NCI-H446 (cell line): Measurements from ENCODE around the gene CHRNA3.
A peak's percentile ranks its signal among the peaks of the same experiment; 100 is the strongest.

Experiments
- DNase-seq, 2 experiments: peaks; one replicate each; lab custom pipeline; 2025; lab: John Stamatoyannopoulos, UW

The CHRNA3 gene

DNA sequence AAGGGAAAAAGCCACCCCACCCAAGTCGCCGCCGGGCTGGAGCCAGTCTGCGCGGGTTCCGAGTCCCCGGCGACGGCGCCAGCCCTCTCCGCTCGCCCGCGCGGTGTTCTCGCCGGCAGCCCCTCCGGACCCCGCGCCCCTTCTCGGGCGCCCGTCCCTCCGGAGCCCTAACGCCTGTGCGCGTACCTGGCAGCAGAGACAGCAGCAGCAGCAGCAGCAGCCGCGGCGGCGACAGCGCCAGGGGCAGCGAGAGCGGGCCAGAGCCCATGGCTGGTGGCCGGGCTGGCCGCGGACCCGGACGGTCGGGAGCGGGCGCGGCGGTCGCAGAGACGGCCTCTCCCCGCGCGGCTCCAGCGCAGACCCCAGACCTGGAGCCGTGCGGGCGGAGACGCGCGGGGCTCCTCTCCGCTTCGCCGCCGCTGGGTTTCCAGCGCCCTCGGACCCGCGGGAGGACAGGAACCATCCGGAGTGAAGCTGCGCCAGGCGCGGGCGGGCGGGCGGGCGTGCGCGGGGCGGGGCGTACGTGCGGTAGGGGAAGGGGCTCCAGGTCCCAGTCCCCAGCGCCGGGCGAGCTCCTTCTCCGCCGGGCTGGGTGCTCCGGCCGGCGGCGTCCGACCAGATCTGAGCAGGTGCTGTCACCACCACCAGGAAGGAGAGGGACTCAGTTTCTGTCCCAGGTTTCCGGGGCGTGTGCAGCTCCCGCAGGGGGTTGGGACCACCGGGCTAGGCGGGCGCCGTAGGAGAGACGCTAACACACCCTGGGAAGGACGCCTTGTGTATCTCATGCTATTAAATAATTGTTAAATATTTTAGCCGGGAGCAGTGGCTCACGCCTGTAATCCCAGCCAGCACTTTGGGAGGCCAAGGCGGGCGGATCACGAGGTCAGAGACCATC is at the start of gene CHRNA3:
Gene CHRNA3, minus strand, starts transcription at position 470 of the 895 bp plus-strand sequence. Its CDS starts 202 bp downstream, at position 268.
- no peak for DNase-seq

DNA sequence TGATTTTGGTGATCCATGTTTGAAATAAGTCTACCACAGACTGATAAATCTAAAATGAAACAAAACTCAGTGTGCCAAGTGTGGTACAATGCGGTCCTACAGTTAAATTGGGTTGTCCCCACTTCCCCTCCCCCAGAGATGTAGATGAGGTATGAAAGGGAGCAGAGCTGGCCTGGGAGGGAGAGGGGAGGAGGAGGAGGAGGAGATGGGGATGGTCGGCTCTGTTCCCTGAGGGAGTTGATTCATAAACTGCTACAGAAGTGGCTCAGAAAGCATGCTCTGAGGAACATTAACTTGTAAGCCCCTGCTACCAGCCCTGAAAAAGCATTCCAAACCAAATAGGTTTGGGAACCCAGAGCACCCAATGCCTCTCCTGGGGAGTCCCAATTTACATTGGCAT is 48.2 kb upstream of the CHRNA3 start:
- DNase-seq: no peak

DNA sequence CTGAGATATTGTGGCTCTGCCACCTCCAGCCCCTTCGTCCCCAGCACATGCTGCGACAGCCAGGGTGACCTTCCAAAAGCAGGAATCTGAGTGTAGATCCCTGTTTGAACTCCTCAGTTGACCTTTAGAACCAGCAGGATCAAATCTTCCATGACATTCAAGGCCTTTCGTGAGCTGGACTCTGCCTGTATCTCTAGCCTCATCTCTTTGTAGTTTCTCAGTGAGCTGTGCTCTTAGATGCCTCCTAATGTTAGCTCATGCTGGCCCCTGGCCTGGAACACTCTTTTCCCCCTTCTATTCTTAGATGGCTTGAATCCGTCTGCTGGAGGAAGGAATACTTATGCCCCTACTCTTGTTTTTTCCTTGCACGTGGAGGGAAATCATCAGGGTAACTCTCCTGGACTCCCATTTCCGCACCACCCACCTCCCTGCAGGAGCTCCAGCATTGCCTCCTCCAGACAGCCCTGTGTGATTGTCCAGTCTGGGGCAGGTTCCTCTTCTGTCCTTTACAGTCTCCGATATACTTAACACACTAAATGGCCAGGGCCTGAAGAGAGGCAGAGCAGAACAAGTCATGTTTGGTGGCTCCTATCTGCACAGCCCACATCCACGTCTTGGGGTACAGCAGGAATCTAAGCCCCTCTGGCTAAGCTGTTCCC is 46.9 kb upstream of the CHRNA3 start:
- no peak for DNase-seq

DNA sequence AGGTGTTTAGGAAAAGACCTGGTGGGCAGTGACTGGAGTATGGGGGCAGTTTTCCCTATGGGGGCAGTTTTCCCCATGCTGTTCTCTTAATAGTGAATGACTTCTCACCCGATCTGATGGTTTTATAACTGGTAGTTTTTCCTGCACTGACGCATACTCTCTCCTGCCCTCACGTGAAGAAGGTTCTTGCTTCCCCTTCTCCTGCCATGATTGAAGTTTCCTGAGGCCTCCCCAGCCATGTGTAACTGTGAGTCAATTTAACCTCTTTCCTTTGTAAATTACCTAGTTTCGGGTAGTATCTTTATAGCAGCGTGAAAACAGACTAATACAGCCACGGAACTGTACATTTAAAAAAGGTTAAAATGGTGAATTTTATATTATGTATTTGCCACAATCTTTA is 45.2 kb upstream of the CHRNA3 start:
- no peak for DNase-seq

DNA sequence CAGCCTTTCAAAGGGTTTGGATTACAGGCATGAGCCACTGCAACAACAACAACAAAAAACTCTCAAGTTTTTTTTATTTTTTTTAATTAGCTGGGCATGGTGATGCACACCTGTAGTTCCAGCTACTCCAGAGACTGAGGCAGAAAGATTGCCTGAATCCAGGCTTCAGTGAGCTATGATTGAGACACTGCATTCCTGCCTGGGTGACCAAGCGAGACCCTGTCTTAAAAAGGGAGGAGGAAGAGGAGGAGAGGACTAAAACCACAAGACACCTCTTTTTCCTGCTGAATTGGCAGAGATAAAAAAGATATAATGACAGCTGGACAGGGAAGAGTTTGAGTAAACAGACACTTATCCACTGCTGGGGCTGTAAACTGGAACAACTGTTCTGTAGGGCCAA is 42.9 kb upstream of the CHRNA3 start:
- DNase-seq: no peak

DNA sequence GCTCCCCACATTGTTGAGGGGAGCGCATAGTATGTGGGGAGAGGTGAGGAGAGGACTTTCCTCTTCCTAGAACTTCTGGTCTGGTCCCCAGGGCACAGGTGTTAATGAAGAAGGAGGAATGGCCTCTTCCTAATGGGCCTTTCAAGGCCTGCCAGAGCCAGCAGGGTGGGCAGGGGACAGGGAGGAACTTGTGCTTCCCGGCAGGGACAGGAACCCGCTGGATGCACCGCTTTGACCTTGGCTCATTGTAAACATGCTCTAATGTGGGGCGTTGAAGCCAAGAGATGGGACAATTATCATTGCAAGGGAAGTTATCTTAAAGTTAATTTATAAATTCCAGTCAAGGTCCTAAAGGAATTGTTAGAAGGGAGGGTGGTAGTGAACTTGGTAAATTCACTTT is 41.2 kb upstream of the CHRNA3 start:
- DNase-seq: no peak

DNA sequence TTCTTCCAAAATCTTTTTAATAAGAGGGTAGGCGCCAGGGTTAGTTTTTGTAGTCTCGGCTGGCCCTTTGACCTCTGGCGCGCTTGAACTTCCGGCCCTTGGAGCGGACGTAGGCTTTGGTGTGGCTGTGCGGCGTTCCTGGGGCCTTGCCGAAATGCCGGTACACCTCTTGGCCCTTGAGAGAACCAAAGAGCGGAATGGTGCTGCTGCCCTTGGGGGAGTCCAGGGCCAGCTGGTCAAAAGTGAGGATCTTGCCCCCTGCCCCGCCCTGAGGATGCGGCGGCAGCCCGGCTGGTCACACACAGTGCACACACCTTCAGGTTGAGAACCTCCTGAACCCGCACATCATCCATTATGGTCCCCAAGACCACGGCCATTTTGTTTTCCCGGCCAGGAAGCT is 40.2 kb upstream of the CHRNA3 start:
- DNase-seq: no peak

DNA sequence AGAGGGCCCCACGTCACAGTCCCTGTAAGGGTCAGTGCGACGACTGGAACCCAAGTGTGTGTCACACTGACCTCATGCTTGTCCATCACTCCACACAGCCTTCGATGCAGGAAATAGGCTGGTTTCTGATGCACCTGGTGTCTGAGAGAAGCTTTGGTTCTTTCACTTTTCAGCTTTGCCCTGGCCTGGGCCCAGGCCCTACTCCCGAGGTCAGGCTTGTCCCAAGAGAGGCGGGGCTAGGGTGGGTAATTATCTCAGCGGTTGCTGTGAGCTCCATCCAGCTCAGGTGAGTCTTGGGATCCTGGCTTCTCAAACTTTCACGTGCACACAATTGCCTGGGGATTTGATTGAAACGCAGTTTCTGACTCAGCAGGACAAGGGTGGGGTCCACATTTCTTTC is 39.8 kb upstream of the CHRNA3 start:
- DNase-seq: no peak

DNA sequence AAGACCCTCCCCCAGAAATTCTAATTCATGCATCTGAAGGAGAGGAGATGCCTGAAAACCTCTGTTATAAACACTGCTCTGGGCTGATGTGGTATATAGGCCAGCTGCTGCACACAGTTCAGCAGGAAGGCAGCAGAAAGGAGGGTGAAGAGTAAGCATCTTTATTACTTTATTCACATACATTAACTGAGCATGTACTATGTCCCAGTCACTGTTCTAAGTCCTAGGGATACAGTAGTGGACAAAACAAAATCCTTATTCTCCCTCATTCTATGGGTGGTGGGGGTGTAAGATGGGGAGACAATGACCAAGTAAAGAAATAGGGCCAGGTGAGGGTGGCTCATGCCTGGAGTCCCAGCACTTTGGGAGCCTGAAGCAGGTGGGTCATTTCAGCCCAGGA is 38.0 kb upstream of the CHRNA3 start:
- DNase-seq: no peak

DNA sequence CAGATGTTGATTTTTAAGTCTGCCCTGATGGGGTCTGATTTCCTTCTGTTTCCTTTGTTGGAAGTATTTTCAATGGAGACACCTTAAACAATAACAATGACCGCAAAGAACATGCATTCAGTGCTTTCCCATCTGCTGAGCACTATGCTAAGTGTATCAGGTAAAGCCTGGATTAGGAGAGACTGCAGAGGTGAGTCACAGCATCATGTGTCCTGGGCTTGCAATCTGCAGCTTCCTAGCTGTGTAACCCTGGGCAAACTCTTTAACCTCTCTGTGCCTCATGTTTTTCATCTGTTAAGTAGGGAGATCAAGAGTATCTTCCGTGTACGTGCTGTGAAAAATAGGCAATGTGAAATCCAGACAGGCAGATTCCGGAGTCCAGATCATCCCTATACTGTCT is 33.5 kb upstream of the CHRNA3 start:
- DNase-seq: no peak

DNA sequence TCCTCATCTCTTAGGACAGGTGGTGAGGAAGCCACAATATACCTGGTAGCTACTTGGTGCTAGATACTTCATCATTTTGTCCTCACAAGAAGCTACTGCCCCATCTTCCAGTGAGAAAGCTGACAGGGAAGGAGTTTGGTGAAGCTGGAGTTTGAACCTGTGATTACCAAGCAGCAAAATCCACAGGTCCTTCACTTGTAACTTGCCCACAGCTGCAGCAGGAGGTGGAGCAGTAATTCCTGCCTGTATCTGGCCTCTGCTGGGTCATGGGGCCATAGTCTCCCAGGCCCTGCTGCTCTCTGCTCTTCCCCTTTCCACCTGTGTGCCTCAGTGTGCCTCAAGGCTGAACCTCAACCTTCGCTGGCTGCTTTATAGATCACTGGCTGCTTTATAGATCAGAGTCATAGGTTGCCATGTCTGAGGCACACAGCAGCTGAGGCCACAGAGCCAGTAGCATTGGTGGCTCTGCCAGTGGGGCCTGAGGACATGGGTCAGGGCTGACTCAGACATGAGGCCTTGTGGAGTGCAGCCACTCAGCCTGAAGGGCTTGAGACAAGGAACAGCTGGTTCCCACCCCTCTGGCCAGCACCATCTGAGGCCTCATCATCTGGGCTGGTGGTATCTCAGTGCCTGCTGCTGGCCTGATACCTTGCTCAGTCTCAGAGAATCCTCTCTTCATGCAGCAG is 31.3 kb upstream of the CHRNA3 start:
- DNase-seq: no peak

DNA sequence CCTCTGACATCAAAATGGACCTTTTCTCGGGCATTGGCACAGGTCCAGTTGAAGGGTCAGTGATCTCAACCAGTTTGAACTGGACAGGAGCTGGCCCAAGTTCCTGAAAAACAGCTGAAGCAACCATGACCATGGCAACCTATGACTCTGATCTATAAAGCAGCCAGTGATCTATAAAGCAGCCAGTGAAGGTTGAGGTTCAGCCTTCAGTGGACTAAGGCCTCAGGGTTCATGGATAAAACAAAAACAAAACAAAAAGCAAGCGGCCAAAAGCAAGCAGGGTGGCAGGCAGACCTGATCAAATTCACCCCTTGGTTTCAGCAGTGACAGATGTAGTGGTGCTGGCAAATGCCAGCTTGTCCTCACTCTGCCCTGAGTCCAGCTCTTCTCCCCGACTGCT is 30.2 kb upstream of the CHRNA3 start:
- no peak for DNase-seq

DNA sequence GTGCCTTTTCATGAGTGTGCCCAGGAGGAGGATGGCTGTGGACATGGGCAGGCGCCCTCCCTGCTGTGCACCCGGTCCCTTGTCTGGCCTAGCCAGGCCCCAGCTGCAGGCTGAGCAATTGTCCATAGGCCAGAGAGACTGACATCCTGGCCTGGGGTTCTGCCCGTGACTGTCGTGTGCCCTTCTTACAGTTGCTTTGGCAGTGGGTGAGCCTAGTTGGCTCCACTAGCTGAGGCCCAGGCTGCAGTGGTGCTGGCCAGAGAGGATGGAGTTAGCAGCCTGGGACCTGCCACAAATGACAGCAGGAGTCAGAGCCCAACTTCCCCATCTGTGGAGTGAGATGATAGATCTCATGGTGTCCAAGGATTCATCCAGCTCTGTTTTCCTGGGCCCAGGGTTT is 29.2 kb upstream of the CHRNA3 start:
- DNase-seq: peak in 1 of 2 experiments; percentile 59

DNA sequence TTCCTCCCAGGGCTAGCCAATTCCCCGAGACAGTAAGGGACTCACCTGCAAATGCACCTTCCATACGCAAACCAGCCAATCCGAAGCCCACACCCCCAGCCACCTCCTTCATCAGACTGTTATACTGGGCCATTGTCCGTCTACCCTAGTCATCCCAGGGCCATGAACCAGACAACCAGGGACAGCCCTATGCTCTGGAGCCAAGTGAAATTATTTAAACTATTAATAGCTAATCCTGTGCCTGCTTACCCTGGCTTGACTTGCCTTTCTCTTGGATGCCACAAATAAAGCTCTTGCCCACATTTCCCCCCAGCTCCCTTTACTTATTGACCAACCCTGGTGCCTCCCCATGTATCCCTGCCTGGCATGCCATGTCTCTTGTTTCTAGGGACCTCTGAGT is 24.2 kb upstream of the CHRNA3 start:
- DNase-seq: no peak

DNA sequence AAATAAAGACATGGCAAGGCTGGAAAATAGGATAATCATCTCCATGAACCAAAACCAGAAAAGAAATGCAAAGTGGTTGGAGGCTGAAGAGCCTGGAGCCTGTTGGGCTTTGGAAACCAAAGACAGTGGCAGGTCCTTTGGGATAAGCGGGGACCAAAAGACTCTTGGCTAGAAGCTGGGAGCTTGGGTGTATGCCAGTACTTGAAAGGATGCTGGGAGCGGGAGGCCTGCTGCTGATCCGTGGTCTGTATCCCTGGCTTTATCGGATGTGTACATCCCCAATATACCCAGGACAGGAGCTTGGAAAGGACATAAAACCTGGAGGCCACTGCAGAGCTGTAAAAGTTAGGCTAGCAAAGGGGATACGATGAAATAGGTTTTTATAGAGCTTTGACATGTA is 21.5 kb upstream of the CHRNA3 start:
- DNase-seq: peak; percentile 54 to 77

DNA sequence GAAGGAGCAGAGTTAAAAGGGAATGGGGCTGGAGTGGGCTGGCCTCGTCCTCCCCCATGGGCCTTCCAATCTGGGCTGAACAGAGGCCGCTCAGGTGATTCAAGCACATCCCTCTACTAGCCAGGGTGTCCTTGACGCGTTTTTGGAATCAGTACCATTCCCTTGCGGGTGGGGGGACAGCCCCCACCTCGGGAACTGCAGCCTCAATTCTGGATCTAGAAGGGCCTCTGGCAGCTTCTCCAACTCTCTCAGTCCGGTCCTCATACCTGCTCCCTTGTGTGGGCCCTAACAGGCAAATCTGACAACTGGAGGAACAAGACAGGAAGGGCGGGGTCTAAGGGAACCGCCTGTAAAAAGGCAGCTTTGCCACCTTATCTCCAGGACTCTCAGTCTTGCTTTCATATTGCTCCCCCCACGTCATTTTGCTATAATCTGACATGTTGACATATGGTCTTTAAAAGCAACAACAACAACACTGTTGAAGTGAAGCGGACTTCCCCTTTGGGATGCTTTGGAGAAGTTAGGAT is 21.0 kb upstream of the CHRNA3 start:
- DNase-seq: peak in 1 of 2 experiments; percentile 19

DNA sequence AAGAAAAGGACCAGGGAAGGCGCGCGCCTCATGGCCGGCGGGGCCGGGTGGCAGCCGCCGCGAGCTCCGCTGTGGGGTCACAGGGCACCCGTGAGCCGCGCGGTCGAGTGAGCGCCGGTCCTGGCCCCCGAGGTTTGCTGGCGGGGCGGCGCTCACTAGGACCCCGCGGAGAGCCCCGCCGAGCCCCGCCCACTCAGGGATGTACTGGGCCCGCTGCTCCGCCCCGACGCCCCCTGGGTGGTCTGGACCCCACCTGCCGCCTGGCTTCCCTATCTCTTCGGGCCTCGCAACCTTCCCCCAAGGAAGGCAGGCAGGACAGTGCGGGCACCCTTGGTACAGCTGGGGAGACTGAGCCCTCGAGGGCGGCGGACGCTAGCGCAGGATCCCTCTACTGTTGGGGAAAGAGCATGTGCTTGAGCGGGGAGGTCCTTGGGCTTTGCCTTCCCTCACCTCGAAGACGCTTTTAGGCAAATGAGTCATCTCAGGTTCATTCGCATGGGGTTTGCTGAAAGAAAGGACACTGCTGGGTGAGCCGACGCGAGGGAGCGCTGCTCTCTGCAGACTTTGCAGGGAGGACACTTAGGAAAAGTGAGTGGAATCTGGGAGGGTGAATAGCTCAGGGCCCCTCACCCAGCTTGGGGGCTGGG is 20.4 kb upstream of the CHRNA3 start, which contains the start of gene CHRNB4:
Gene CHRNB4, minus strand, starts transcription at position 109 of the 647 bp plus-strand sequence. Its CDS starts 77 bp downstream, at position 32.
- no peak for DNase-seq

DNA sequence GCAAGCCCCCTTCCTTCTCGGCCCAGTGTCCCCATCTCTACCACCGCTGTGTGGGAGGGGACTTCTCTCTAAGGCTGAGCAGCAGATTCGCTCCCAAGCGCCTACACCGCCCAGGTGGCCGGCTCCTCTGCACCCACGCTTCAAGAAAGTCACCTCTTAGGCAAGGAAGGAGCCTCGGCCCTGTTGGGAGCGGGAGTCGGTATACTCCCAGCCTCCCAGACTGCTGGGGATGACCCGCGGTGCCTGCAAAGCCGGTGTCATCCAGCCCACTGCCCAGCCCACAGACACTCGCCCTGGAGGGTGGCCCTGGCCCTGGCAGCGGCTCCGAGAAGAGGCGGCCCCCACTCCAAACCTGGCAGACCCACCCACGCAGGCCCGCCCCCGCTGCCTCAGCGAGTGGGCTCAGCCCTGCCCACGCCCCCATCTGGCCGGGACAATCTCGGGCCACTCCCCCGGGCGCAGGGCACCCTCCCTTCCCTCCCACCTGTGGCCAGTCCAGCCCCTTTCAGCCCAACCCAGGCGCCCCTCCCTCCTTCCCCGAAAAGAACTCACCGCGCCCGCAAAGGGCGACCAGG is 19.8 kb upstream of the CHRNA3 start:
- DNase-seq: no peak

DNA sequence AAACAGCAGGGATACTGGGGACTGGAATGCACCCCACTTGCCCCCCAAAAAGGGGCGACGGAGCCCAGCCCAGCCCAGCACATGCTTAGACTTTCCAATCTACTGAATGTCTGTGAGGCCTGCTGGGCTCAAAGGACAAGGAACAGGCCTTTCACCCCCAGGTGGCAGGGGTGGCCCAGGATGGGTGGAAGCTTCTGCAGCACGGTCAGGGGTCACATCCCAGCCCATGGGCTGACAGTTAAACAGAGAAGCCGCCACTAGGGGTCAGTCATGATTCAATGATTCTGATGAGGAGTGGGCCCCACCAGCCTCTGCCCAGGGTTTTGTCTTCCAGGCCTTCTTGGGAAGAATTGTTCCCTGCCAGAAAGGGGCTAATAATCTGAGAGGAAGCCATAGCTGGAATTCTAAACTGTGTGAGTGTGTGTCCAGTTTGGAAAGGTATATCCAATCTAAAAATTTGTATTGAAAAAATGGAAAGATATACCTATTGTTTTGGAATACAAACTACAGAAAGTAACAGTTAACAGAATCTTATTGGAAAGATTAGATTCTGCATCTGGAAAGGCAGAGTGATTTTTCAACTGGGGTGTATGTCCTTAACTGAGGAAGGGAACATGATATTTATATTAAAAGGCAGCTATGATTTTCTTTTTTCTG is 18.0 kb upstream of the CHRNA3 start:
- DNase-seq: peak; percentile 31 to 81

DNA sequence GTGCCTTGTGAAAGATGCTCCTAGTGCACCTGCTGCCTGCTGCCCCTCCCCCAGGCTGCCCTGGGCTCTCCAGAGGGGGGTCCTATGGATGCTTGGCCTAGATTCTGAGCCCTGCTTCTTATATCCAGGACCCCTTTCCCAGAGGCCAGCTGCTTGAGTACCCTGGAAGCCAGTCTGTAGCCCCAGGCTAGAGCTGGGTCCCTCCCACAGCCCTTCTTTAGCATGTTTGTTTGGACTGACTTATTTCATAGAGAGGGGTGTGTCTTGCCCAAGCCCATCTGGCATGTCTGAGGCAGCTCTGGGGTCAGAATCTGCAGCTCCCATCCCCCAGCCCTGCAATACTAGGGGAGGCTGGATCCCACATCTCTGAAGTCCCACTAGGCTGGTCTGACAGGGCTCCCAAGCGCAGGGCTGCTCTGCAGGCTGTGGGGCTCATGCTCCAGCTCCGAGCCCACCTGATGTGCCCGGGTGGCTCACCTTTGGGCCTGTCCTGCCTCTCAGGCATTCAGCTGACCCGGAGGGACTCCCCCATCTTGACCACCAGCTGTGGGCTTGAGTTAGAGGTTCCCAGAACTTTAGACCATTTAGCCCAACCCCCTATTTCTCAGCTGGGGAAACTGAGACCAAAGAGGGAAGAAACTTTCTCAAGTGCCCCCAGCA is 17.1 kb upstream of the CHRNA3 start:
- DNase-seq: peak in 1 of 2 experiments; percentile 43
